Trophoblast cell (in vitro differentiated cells and primary cell): ENCODE results near the gene OPCML.

ENCODE experiments used
- DNase-seq, 2 donors: peaks; one replicate each; pipeline ENCODE4 v3.0.0-alpha.2; 2016
- H2AFZ ChIP-seq: 2 replicates; pipeline ENCODE4 v1.6.1; 2013; ENCODE audit warnings: low read length, moderate library complexity, mild to moderate bottlenecking; ENCODE audit not compliant: insufficient read depth, poor library complexity
- H2AK5ac ChIP-seq: 2 replicates; pipeline ENCODE4 v1.6.1; 2013; ENCODE audit warnings: mild to moderate bottlenecking, low read length
- H2BK120ac ChIP-seq: 2 replicates; pipeline ENCODE4 v1.6.1; 2013; ENCODE audit warnings: low read length, mild to moderate bottlenecking, moderate library complexity; ENCODE audit not compliant: insufficient read depth, poor library complexity
- H2BK12ac ChIP-seq: 2 replicates; pipeline ENCODE4 v1.6.1; 2013; ENCODE audit warnings: mild to moderate bottlenecking, low read length, moderate library complexity
- H2BK5ac ChIP-seq: 2 replicates; pipeline ENCODE4 v1.6.1; 2013; ENCODE audit warnings: low read length, low read depth, moderate library complexity, mild to moderate bottlenecking; ENCODE audit not compliant: poor library complexity
- H3K14ac ChIP-seq: 2 replicates; pipeline ENCODE4 v1.6.1; 2013; ENCODE audit warnings: mild to moderate bottlenecking, low read length
- H3K18ac ChIP-seq: 2 replicates; pipeline ENCODE4 v1.6.1; 2013; ENCODE audit warnings: mild to moderate bottlenecking, low read length
- H3K23ac ChIP-seq: 2 replicates; pipeline ENCODE4 v1.6.1; 2013; ENCODE audit warnings: low read length
- H3K27ac ChIP-seq: 2 replicates; pipeline ENCODE4 v1.5.1; 2013; ENCODE audit warnings: low read depth, mild to moderate bottlenecking, inconsistent platforms, low read length, moderate library complexity
- H3K27me3 ChIP-seq: 2 replicates; pipeline ENCODE4 v1.6.1; 2013; ENCODE audit warnings: inconsistent platforms, mild to moderate bottlenecking, low read length, moderate library complexity; ENCODE audit not compliant: insufficient read depth
- H3K36me3 ChIP-seq, 2 experiments: 1 replicate in 1 of 2; 2 replicates in 1 of 2; pipeline ENCODE4 v1.6.1; 2013; ENCODE audit warnings: low read length in 2 of 2, mild to moderate bottlenecking in 2 of 2, moderate library complexity in 1 of 2; ENCODE audit not compliant: insufficient read depth in 2 of 2, control insufficient read depth in 1 of 2
- H3K4ac ChIP-seq: 2 replicates; pipeline ENCODE4 v1.6.1; 2013; ENCODE audit warnings: low read depth, mild to moderate bottlenecking, low read length, moderate library complexity
- H3K4me1 ChIP-seq, 2 experiments: 1 replicate in 1 of 2; 2 replicates in 1 of 2; pipeline ENCODE4 v1.6.1; 2013; ENCODE audit warnings: low read length in 2 of 2, mild to moderate bottlenecking in 2 of 2, moderate library complexity in 1 of 2; ENCODE audit not compliant: insufficient read depth in 2 of 2, control insufficient read depth in 1 of 2
- H3K4me2 ChIP-seq: 2 replicates; pipeline ENCODE4 v1.6.1; 2013; ENCODE audit warnings: inconsistent platforms, mild to moderate bottlenecking, low read length, moderate library complexity
- H3K4me3 ChIP-seq: 2 replicates; pipeline ENCODE4 v1.5.1; 2013; ENCODE audit warnings: mild to moderate bottlenecking, low read depth, low read length, inconsistent platforms
- H3K79me1 ChIP-seq: one replicate; pipeline ENCODE4 v1.6.1; 2013; ENCODE audit warnings: low read length
- H3K79me2 ChIP-seq: 2 replicates; pipeline ENCODE4 v1.6.1; 2013; ENCODE audit warnings: low read length, mild to moderate bottlenecking; ENCODE audit not compliant: control insufficient read depth, insufficient read depth, poor library complexity
- H3K9ac ChIP-seq: 2 replicates; pipeline ENCODE4 v1.6.1; 2013; ENCODE audit warnings: mild to moderate bottlenecking, low read length
- H3K9me3 ChIP-seq: 2 replicates; pipeline ENCODE4 v1.6.1; 2013; ENCODE audit warnings: low read depth, mild to moderate bottlenecking, control low read depth, inconsistent platforms, low read length; ENCODE audit not compliant: insufficient read depth
- H4K12ac ChIP-seq: 2 replicates; pipeline ENCODE4 v1.6.1; 2013; ENCODE audit warnings: low read depth, mild to moderate bottlenecking, low read length, moderate library complexity
- H4K8ac ChIP-seq: 2 replicates; pipeline ENCODE4 v1.6.1; 2013; ENCODE audit warnings: low read depth, mild to moderate bottlenecking, low read length, moderate library complexity
- H4K91ac ChIP-seq: one replicate; pipeline ENCODE4 v1.6.1; 2013; ENCODE audit warnings: low read depth, mild to moderate bottlenecking, low read length, moderate library complexity
- WGBS: extraction: QIAGEN DNeasy Blood & Tissue Kit; methylation state at CpG from one replicate; pipeline ENCODE4 v1.1.7; 2013; ENCODE audit warnings: missing lambda C conversion rate; ENCODE audit not compliant: insufficient read length, insufficient coverage; ENCODE audit errors: extremely low coverage; 5-methylcytosine and 5-hydroxymethylcytosine counted together

The OPCML gene

DNA sequence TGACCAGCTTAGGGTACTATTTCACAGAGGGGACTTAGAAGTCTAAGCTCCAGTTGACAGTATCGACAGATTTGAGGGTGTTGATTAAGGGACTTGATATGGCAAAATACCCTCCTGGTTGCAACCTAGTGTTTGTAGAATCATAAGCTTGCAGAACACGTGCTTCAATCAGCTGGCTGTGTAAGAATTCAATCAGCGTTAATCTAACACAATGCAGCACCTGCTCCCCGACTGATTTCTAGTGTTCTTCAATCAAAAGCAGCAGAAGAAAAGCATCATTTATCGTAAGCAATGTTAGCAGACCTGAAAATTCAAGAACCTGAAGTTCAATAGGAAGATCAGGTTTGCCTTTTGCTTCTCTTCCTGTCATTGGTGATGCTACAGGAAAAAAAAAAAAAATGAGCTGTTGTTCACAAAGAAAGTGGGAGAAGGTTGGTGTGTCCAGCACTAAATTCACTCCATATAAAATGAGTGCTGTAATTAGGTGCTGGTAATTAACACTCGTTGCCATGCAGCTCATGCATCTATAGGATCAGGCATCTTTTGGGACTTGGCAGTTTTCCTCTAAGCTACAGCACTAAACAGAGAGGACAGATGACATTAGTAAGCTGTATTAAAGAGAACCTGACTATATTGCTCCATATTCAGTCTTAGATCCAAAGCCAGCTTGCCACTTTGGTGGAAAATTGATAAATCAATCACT is 840.3 kb downstream of the OPCML start:
- Histone ChIP-seq H2BK120ac (no peak overlapping the region), H2AK5ac (no peak overlapping the region), H4K8ac (no peak overlapping the region), H3K14ac (no peak overlapping the region), H4K91ac (no peak overlapping the region), H2BK12ac (no peak overlapping the region), H3K9me3 (no peaks in the 10 kb centered on the region), H3K4me2 (no peak overlapping the region), H3K4me3 (no peak overlapping the region), H3K9ac (no peak overlapping the region), H3K36me3 (no peaks in the 10 kb centered on the region), H3K4me1 (no peaks in the 10 kb centered on the region), H4K12ac (no peak overlapping the region), H3K79me1 (no peaks in the 10 kb centered on the region), H3K27ac (no peak overlapping the region), H2AFZ (no peak overlapping the region), H3K79me2 (no peaks in the 10 kb centered on the region), H3K27me3 (no peaks in the 10 kb centered on the region), H3K4ac (no peak overlapping the region), H3K18ac (no peak overlapping the region), H2BK5ac (no peak overlapping the region), H3K23ac (no peak overlapping the region)
- no peak for DNase-seq
- WGBS = no CpG with 5 or more reads among the region's 6 CpGs

DNA sequence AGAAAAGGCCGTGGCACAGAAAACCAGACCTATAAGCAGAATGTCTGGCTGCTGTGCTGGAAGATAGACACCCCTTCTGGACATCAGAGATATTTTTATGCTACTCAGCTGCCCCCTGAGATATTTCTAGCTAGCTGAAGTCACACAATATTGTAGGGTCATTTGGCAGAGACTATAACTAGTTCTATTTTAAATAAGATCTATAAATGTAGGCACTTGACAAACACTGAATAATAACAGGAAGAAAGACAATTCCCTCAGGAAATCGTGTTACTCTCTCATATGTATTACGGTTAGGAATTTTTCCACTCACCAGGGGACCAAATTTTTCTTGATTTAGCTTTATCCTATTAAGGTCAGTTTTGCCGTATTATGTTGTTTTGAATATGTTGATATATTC is 845.4 kb downstream of the OPCML start:
- H3K9ac ChIP-seq = no peak overlapping the region
- H3K4me2 ChIP-seq = no peak overlapping the region
- WGBS = no CpG with 5 or more reads among the region's 4 CpGs
- H4K8ac ChIP-seq = no peak overlapping the region
- no peaks in the 10 kb centered on the region for H3K27me3 ChIP-seq
- no peaks in the 10 kb centered on the region for H3K79me2 ChIP-seq
- no peak overlapping the region for H3K14ac ChIP-seq
- H3K4ac ChIP-seq = no peak overlapping the region
- H3K4me3 ChIP-seq = no peak overlapping the region
- H2AK5ac ChIP-seq = no peak overlapping the region
- no peak overlapping the region for H2BK120ac ChIP-seq
- no peak overlapping the region for H2AFZ ChIP-seq
- H3K23ac ChIP-seq = no peak overlapping the region
- no peak overlapping the region for H2BK12ac ChIP-seq
- DNase-seq = no peak
- H4K12ac ChIP-seq = no peak overlapping the region
- no peak overlapping the region for H3K18ac ChIP-seq
- H3K27ac ChIP-seq = no peak overlapping the region
- H3K9me3 ChIP-seq = no peaks in the 10 kb centered on the region
- no peaks in the 10 kb centered on the region for H3K4me1 ChIP-seq
- H3K36me3 ChIP-seq = no peaks in the 10 kb centered on the region
- no peak overlapping the region for H4K91ac ChIP-seq
- H3K79me1 ChIP-seq = no peaks in the 10 kb centered on the region
- no peak overlapping the region for H2BK5ac ChIP-seq

DNA sequence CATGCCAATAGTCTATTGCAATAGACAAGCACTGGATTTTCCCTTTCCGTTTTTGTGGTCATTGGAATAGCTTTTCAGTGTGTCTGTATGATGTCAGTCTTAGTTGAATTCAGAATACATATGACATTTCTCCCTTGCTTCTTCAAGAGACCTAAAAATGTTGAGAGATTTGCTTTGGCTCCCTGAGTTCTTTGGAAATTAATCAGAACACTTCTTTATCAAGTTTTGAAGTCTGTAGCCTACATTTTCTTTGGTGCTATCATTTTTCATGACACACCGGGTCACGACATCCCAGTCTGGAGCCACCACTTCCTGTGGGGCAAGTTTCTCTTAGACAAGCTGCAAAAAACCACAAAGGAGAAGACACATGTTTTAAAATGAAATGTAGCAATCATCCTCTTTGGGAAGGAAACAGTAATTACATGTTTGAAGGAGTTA is 847.1 kb downstream of the OPCML start:
- H3K4me3 ChIP-seq = no peak overlapping the region
- no peak overlapping the region for H2BK12ac ChIP-seq
- H3K18ac ChIP-seq = no peak overlapping the region
- H4K12ac ChIP-seq = no peak overlapping the region
- no CpG with 5 or more reads among the region's 3 CpGs for WGBS
- no peak overlapping the region for H3K4me2 ChIP-seq
- H2BK120ac ChIP-seq = no peak overlapping the region
- H2BK5ac ChIP-seq = no peak overlapping the region
- H3K9me3 ChIP-seq = peaks cover 2% of the 10 kb centered on the region
- no peaks in the 10 kb centered on the region for H3K4me1 ChIP-seq
- no peak overlapping the region for H3K4ac ChIP-seq
- no peak overlapping the region for H4K8ac ChIP-seq
- no peak overlapping the region for H3K14ac ChIP-seq
- no peaks in the 10 kb centered on the region for H3K79me2 ChIP-seq
- H3K79me1 ChIP-seq = no peaks in the 10 kb centered on the region
- H3K36me3 ChIP-seq = no peaks in the 10 kb centered on the region
- no peak for DNase-seq
- H3K23ac ChIP-seq = no peak overlapping the region
- H4K91ac ChIP-seq = no peak overlapping the region
- H3K9ac ChIP-seq = no peak overlapping the region
- no peak overlapping the region for H2AFZ ChIP-seq
- H2AK5ac ChIP-seq = no peak overlapping the region
- H3K27ac ChIP-seq = no peak overlapping the region
- H3K27me3 ChIP-seq = no peaks in the 10 kb centered on the region

GRCh38 chr11:132683602-132684001 is 848.7 kb downstream of the OPCML start:
- Histone ChIP-seq H4K12ac (no peak overlapping the region), H3K4ac (no peak overlapping the region), H2BK12ac (no peak overlapping the region), H3K14ac (no peak overlapping the region), H3K36me3 (no peaks in the 10 kb centered on the region), H3K4me3 (no peak overlapping the region), H3K4me1 (no peaks in the 10 kb centered on the region), H3K18ac (no peak overlapping the region), H2BK5ac (no peak overlapping the region), H4K91ac (no peak overlapping the region), H3K9ac (no peak overlapping the region), H4K8ac (no peak overlapping the region), H3K27me3 (no peaks in the 10 kb centered on the region), H3K79me1 (no peaks in the 10 kb centered on the region), H3K23ac (no peak overlapping the region), H2AFZ (no peak overlapping the region), H3K9me3 (peaks cover 2% of the 10 kb centered on the region), H3K79me2 (no peaks in the 10 kb centered on the region), H3K4me2 (no peak overlapping the region), H3K27ac (no peak overlapping the region), H2BK120ac (no peak overlapping the region), H2AK5ac (no peak overlapping the region)
- no CpG with 5 or more reads among the region's 2 CpGs for WGBS
- no peak for DNase-seq
